Tibial artery (tissue), 4 donors: ENCODE results near the gene GSK3A.
A peak's percentile ranks its signal among the peaks of the same experiment; 100 is the strongest.

ENCODE experiments used
- DNase-seq, 2 donors: peaks; one replicate each; pipeline ENCODE4 v3.0.0-alpha.2; 2019
- H3K27ac ChIP-seq, 2 donors: fragments of 200-600 bp; sonication (generic) in 1 of 2; 1 replicate in 1 of 2; 2 replicates in 1 of 2; pipeline ENCODE4 v1.5.1; 2018 to 2019; ENCODE audit warnings: mild to moderate bottlenecking in 1 of 2
- H3K27me3 ChIP-seq, 2 donors: fragments of 200-600 bp; sonication (generic) in 1 of 2; one replicate each; pipeline versions ENCODE4 v1.5.1 to v1.6.0; 2016 to 2019
- H3K36me3 ChIP-seq, 3 donors: fragments of 200-600 bp; sonication (generic) in 2 of 3; one replicate each; pipeline ENCODE4 v1.5.1; 2016 to 2019; ENCODE audit warnings: mild to moderate bottlenecking in 2 of 3
- H3K4me1 ChIP-seq, 4 donors: fragments of 200-600 bp; sonication (generic) in 2 of 4; 1 replicate in 3 of 4; 2 replicates in 1 of 4; pipeline ENCODE4 v1.5.1; 2016 to 2019
- H3K4me3 ChIP-seq, 2 donors: fragments of 200-600 bp; sonication (generic) in 1 of 2; 1 replicate in 1 of 2; 2 replicates in 1 of 2; pipeline ENCODE4 v1.5.1; 2018 to 2019; ENCODE audit warnings: mild to moderate bottlenecking in 2 of 2
- H3K9me3 ChIP-seq, 3 donors: fragments of 200-600 bp; sonication (generic) in 1 of 3; one replicate each; pipeline ENCODE4 v1.5.1; 2016 to 2019
- intact Hi-C: fragments of 100-400 bp; cut with DNase I; formaldehyde crosslinking; loops from one replicate; pipeline ENCODE4 v1.15.0; 2023; ENCODE audit warnings: low total_unique reads
- TF ChIP-seq, protein P1 (sequence below), 2 experiments: fragments of 200-600 bp in 1 of 2; fragments of 450-650 bp in 1 of 2; IDR thresholded peaks; one replicate each; pipeline ENCODE4 v1.5.1; 2017 to 2019; ENCODE audit warnings: antibody characterized with exemption in 2 of 2, mild to moderate bottlenecking in 1 of 2, moderate library complexity in 1 of 2

GSK3A gene

GRCh38 chr19:42189133-42189532 lies 53.3 kb downstream of the GSK3A start:
- no peak overlapping the region for H3K4me3 ChIP-seq
- H3K9me3 ChIP-seq, result no peaks in the 10 kb centered on the region
- no peaks in the 10 kb centered on the region for H3K36me3 ChIP-seq
- DNase-seq, result no peak
- no peaks in the 10 kb centered on the region for H3K27me3 ChIP-seq
- H3K4me1 ChIP-seq, result no peaks in the 10 kb centered on the region
- intact Hi-C loops, result no loop called here
- H3K27ac ChIP-seq, result no peak overlapping the region
- TF ChIP-seq, protein P1, sequence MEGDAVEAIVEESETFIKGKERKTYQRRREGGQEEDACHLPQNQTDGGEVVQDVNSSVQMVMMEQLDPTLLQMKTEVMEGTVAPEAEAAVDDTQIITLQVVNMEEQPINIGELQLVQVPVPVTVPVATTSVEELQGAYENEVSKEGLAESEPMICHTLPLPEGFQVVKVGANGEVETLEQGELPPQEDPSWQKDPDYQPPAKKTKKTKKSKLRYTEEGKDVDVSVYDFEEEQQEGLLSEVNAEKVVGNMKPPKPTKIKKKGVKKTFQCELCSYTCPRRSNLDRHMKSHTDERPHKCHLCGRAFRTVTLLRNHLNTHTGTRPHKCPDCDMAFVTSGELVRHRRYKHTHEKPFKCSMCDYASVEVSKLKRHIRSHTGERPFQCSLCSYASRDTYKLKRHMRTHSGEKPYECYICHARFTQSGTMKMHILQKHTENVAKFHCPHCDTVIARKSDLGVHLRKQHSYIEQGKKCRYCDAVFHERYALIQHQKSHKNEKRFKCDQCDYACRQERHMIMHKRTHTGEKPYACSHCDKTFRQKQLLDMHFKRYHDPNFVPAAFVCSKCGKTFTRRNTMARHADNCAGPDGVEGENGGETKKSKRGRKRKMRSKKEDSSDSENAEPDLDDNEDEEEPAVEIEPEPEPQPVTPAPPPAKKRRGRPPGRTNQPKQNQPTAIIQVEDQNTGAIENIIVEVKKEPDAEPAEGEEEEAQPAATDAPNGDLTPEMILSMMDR (IDR thresholded peaks at IDR 0.05), result no peak

DNA sequence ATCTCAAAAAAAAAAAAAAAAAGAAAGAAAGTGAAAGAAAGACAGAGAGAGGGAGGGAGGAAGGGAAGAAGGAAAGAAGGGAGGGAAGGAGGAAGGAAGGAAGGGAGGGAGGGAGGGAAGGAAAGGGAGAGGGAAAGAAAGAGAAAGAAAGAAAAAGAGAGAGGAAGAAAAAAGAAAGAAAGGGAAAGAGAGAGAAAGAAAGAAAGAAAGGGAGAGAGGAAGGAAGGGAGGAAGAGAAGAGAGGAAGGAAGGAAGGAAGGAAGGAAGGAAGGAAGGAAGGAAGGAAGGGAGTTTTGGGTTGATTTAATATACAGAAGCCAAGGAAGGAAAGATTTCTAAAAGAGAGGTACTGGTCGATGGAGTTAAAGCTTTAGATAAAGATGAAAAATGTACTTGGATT lies 53.7 kb downstream of the GSK3A start:
- H3K27me3 ChIP-seq, result no peaks in the 10 kb centered on the region
- no peak overlapping the region for H3K27ac ChIP-seq
- no peaks in the 10 kb centered on the region for H3K4me1 ChIP-seq
- H3K4me3 ChIP-seq, result no peak overlapping the region
- TF ChIP-seq, protein P1 (IDR thresholded peaks at IDR 0.05), result no peak
- H3K36me3 ChIP-seq, result no peaks in the 10 kb centered on the region
- DNase-seq, result no peak
- intact Hi-C loops, result no loop called here
- H3K9me3 ChIP-seq, result no peaks in the 10 kb centered on the region

DNA sequence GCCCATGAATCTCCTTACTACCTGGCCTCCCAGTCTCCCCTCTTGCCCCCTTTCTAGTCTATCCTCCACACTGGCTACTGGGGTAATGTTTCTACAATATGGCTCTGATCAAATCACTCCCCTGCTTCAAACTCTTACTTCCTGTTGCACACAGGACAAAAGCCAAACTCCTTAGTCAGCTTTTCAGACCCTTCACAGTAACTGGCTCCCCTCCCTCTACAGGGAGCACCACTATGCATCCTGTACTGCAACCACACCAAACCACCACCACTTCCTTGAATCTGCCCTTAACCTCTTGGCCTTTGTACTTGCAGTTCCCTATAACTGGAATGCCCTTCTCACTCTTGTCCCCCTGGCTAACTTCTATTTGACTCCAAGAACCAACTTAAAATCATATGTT lies 57.1 kb downstream of the GSK3A start:
- no peaks in the 10 kb centered on the region for H3K4me1 ChIP-seq
- TF ChIP-seq, protein P1 (IDR thresholded peaks at IDR 0.05), result no peak
- peaks cover 0 to 28% of the 10 kb centered on the region in 2 donors for H3K27me3 ChIP-seq
- intact Hi-C loops, result no loop called here
- H3K4me3 ChIP-seq, result no peak overlapping the region
- no peaks in the 10 kb centered on the region for H3K36me3 ChIP-seq
- H3K9me3 ChIP-seq, result no peaks in the 10 kb centered on the region
- no peak overlapping the region for H3K27ac ChIP-seq
- no peak for DNase-seq

DNA sequence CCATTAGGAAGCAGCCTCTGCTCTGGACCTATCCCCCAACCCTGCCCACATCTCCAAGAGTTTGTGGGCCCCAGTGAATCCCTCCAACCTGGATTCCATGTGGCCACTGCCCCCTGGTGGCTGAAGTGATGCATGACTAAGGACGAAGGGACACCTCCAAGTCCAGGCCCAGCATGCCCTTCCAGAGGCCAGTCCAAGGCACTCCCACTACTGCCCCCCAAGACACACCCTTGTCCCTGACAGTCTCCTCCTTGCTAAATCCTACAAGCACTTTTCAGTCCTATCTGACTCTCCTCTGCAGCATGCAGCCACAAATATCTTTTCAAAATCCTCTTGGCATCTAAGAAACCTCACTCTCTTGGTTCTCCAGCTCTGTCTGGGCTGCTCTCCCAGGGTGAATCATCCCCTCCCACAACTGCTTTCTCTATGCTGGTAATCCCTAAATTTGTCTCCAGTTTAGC lies 58.0 kb downstream of the GSK3A start:
- no peaks in the 10 kb centered on the region for H3K9me3 ChIP-seq
- intact Hi-C loops, result loop anchor here (5.0 kb wide), 1 partner anchor 52 kb away; the partner anchor contains the start of gene POU2F2

More for the DNA sequence above, 58.0 kb downstream of the GSK3A start:
- Histone ChIP-seq H3K4me3 (no peak overlapping the region), H3K27me3 (peaks cover 0 to 36% of the 10 kb centered on the region in 2 donors), H3K4me1 (no peaks in the 10 kb centered on the region), H3K36me3 (no peaks in the 10 kb centered on the region), H3K27ac (no peak overlapping the region)
- DNase-seq, result peak; percentile 73 to 79
- TF ChIP-seq, protein P1 (IDR thresholded peaks at IDR 0.05), result peak; percentile 81
